Activated CD4-positive, alpha-beta T cell treated with anti-CD3 and anti-CD28 coated beads, Interleukin-2, amount 10 ng/mL, durations not matched to agents 7 days and 5 days (primary cell): Measurements from ENCODE around the gene FRK. TPM values are rescaled to one million over a fixed set of nuclear protein-coding genes. Genes with fewer than 3 reads are reported as not detected.

Experiments used
- CTCF ChIA-PET: fragments of 350-600 bp; sonication (Branson Sonifier 250); formaldehyde crosslinking; loops from one replicate; lab custom pipeline; 2021; ENCODE audit warnings: antibody characterized with exemption; lab: Charles Lee
- POLR2A ChIA-PET: fragments of 350-600 bp; sonication (Branson Sonifier 250); formaldehyde crosslinking; loops from one replicate; lab custom pipeline; 2021; ENCODE audit warnings: antibody characterized with exemption; lab: Charles Lee
- DNase-seq: peaks from one replicate; pipeline ENCODE4 v3.0.0-alpha.2; 2020
- H3K27ac Mint-ChIP-seq: one replicate; pipeline ENCODE4 v1.8.0; 2021; ENCODE audit warnings: mild to moderate bottlenecking, moderate library complexity, mixed read lengths
- H3K27me3 Mint-ChIP-seq: one replicate; pipeline ENCODE4 v1.8.0; 2021; ENCODE audit warnings: mixed read lengths
- H3K36me3 Mint-ChIP-seq: one replicate; pipeline ENCODE4 v1.8.0; 2021; ENCODE audit warnings: low read depth, mixed read lengths
- H3K4me1 Mint-ChIP-seq: one replicate; pipeline ENCODE4 v1.8.0; 2021; ENCODE audit warnings: mixed read lengths
- H3K4me3 Mint-ChIP-seq: one replicate; pipeline ENCODE4 v1.8.0; 2021; ENCODE audit warnings: mild to moderate bottlenecking, moderate library complexity, mixed read lengths
- H3K9me3 Mint-ChIP-seq: one replicate; pipeline ENCODE4 v1.8.0; 2021; ENCODE audit warnings: mixed read lengths
- total RNA-seq, 2 experiments: library from RNA; stranded (reverse); gene quantifications; one replicate each; pipeline ENCODE4 v1.2.3, GENCODE V29; 2021

FRK gene
- total RNA-seq, 2 experiments from 2014 or later, result 0.02 TPM

GRCh38 chr6:116008470-116009243 is 52.0 kb downstream of the FRK start:
- ChIA-PET POLR2A (no interaction called here), CTCF (no interaction called here)
- Mint-ChIP-seq H3K4me3 (no peak overlapping the region), H3K9me3 (no peaks in the 10 kb centered on the region), H3K27ac (no peak overlapping the region), H3K27me3 (peaks cover 3% of the 10 kb centered on the region), H3K36me3 (no peaks in the 10 kb centered on the region), H3K4me1 (no peaks in the 10 kb centered on the region)
- no peak for DNase-seq

- Mint-ChIP-seq H3K4me1 (no peaks in the 10 kb centered on the region), H3K9me3 (no peaks in the 10 kb centered on the region), H3K4me3 (no peak overlapping the region), H3K27me3 (no peaks in the 10 kb centered on the region), H3K36me3 (no peaks in the 10 kb centered on the region), H3K27ac (no peak overlapping the region)
- CTCF ChIA-PET, result no interaction called here
- no peak for DNase-seq
- POLR2A ChIA-PET, result no interaction called here
Observed at GRCh38 chr6:116004841-116005815, 55.6 kb downstream of the FRK start.

GRCh38 chr6:116003668-116004067 is 57.0 kb downstream of the FRK start:
- ChIA-PET POLR2A (no interaction called here), CTCF (no interaction called here)
- no peaks in the 10 kb centered on the region for H3K27me3 Mint-ChIP-seq
- H3K27ac Mint-ChIP-seq, result no peak overlapping the region
- no peaks in the 10 kb centered on the region for H3K4me1 Mint-ChIP-seq
- H3K36me3 Mint-ChIP-seq, result no peaks in the 10 kb centered on the region
- no peaks in the 10 kb centered on the region for H3K9me3 Mint-ChIP-seq
- DNase-seq, result no peak
- H3K4me3 Mint-ChIP-seq, result no peak overlapping the region

GRCh38 chr6:116002756-116003155 is 57.9 kb downstream of the FRK start:
- no peak overlapping the region for H3K27ac Mint-ChIP-seq
- DNase-seq, result no peak
- H3K27me3 Mint-ChIP-seq, result no peaks in the 10 kb centered on the region
- no peaks in the 10 kb centered on the region for H3K9me3 Mint-ChIP-seq
- H3K36me3 Mint-ChIP-seq, result no peaks in the 10 kb centered on the region
- no peak overlapping the region for H3K4me3 Mint-ChIP-seq
- no peaks in the 10 kb centered on the region for H3K4me1 Mint-ChIP-seq
- ChIA-PET CTCF (no interaction called here), POLR2A (no interaction called here)

GRCh38 chr6:115999235-115999634 is 61.5 kb downstream of the FRK start:
- DNase-seq, result no peak
- Mint-ChIP-seq H3K27me3 (peaks cover 6% of the 10 kb centered on the region), H3K36me3 (no peaks in the 10 kb centered on the region), H3K9me3 (no peaks in the 10 kb centered on the region), H3K27ac (no peak overlapping the region), H3K4me1 (no peaks in the 10 kb centered on the region), H3K4me3 (no peak overlapping the region)
- ChIA-PET POLR2A (no interaction called here), CTCF (no interaction called here)

- Mint-ChIP-seq H3K4me3 (no peak overlapping the region), H3K36me3 (no peaks in the 10 kb centered on the region), H3K4me1 (no peaks in the 10 kb centered on the region), H3K27ac (no peak overlapping the region), H3K27me3 (peaks cover 6% of the 10 kb centered on the region), H3K9me3 (no peaks in the 10 kb centered on the region)
- ChIA-PET CTCF (no interaction called here), POLR2A (no interaction called here)
- no peak for DNase-seq
Observed at GRCh38 chr6:115997990-115998585, 62.6 kb downstream of the FRK start.

DNA sequence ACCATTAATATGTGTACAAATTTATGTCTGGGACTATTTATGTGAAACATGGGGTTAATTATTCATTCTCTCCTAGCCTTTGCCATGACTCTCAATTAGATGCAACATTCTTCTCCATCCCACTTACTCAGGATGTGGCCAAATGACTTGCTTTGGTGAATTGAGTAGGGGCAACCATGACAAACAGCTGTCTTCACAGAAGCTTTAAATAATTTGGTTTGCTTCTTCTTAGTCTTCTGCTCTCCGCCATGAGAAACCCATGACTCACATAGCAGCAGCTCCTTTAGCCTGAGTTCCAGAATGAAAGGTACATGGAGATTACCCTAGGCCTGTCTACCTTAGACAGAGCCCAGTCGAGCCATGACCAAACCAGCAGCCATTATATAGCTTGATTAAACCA is 74.7 kb downstream of the FRK start:
- Mint-ChIP-seq H3K4me3 (no peak overlapping the region), H3K27me3 (peaks cover 2% of the 10 kb centered on the region), H3K36me3 (no peaks in the 10 kb centered on the region), H3K4me1 (no peaks in the 10 kb centered on the region), H3K27ac (no peak overlapping the region), H3K9me3 (no peaks in the 10 kb centered on the region)
- ChIA-PET CTCF (no interaction called here), POLR2A (no interaction called here)
- no peak for DNase-seq

GRCh38 chr6:115984809-115985208 is 75.9 kb downstream of the FRK start:
- Mint-ChIP-seq H3K27me3 (peaks cover 2% of the 10 kb centered on the region), H3K36me3 (no peaks in the 10 kb centered on the region), H3K4me3 (no peak overlapping the region), H3K9me3 (no peaks in the 10 kb centered on the region), H3K27ac (no peak overlapping the region), H3K4me1 (no peaks in the 10 kb centered on the region)
- CTCF ChIA-PET, result no interaction called here
- no peak for DNase-seq
- POLR2A ChIA-PET, result no interaction called here

- H3K4me1 Mint-ChIP-seq, result no peaks in the 10 kb centered on the region
- peaks cover 2% of the 10 kb centered on the region for H3K27me3 Mint-ChIP-seq
- no peak overlapping the region for H3K27ac Mint-ChIP-seq
- no peaks in the 10 kb centered on the region for H3K9me3 Mint-ChIP-seq
- POLR2A ChIA-PET, result no interaction called here
- CTCF ChIA-PET, result no interaction called here
- DNase-seq, result no peak
- no peak overlapping the region for H3K4me3 Mint-ChIP-seq
- H3K36me3 Mint-ChIP-seq, result no peaks in the 10 kb centered on the region
Observed at GRCh38 chr6:115983998-115984397, 76.7 kb downstream of the FRK start.

GRCh38 chr6:115982453-115982852 is 78.2 kb downstream of the FRK start:
- CTCF ChIA-PET, result no interaction called here
- Mint-ChIP-seq H3K4me1 (no peaks in the 10 kb centered on the region), H3K27me3 (peaks cover 2% of the 10 kb centered on the region), H3K36me3 (no peaks in the 10 kb centered on the region), H3K9me3 (no peaks in the 10 kb centered on the region), H3K4me3 (no peak overlapping the region), H3K27ac (no peak overlapping the region)
- no peak for DNase-seq
- POLR2A ChIA-PET, result no interaction called here

- POLR2A ChIA-PET, result no interaction called here
- DNase-seq, result no peak
- Mint-ChIP-seq H3K36me3 (no peaks in the 10 kb centered on the region), H3K27ac (no peak overlapping the region), H3K4me1 (no peaks in the 10 kb centered on the region), H3K27me3 (peaks cover 2% of the 10 kb centered on the region), H3K9me3 (no peaks in the 10 kb centered on the region), H3K4me3 (no peak overlapping the region)
- CTCF ChIA-PET, result no interaction called here
Observed at GRCh38 chr6:115977220-115977619, 83.5 kb downstream of the FRK start.

DNA sequence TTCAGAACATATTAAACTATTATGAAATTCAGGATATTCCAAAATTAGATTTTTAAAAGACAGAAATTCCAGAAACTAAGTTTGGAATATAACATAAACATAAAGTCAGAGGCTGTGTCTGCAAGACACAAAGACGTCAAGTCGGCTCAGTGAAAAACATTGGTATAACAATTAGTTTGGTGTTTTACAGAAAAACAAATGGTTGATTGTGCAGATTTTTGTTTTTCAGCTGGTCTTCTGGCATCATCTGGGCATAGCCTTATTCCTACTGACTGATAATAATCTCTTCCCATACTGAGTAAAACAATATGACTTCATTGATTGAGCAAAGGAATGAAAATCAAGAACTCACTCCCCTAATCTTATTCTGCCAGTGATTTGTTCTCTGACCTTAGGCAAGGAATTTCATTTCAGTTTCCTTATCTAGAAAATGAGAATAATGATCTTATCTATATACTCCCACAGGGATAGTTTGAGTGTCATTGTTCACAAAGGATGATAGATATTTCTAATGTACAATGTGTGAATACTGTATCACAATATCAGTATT is 84.3 kb downstream of the FRK start:
- no peaks in the 10 kb centered on the region for H3K4me1 Mint-ChIP-seq
- H3K36me3 Mint-ChIP-seq, result no peaks in the 10 kb centered on the region
- H3K4me3 Mint-ChIP-seq, result no peak overlapping the region
- H3K27me3 Mint-ChIP-seq, result no peaks in the 10 kb centered on the region
- H3K27ac Mint-ChIP-seq, result no peak overlapping the region
- POLR2A ChIA-PET, result no interaction called here
- no peak for DNase-seq
- no peaks in the 10 kb centered on the region for H3K9me3 Mint-ChIP-seq
- CTCF ChIA-PET, result no interaction called here

DNA sequence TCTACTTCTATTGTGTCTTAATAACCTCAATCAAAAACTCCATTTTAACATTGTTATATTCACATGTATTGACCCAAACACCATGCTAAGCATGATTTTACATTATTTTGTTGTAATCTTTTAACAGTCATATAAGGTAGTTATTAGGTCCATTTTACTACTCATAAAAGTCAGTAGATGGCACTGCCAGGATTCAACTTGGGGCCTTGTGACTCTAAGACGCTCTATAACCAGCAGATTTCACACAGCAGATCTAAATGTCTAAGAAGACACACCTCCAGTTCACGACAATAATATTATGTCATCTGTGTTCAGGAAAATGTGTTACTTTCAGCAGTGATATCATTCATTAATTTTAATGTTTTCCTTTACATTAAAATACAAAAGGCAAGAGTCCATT is 88.0 kb downstream of the FRK start:
- Mint-ChIP-seq H3K27me3 (no peaks in the 10 kb centered on the region), H3K27ac (no peak overlapping the region), H3K36me3 (no peaks in the 10 kb centered on the region), H3K4me3 (no peak overlapping the region), H3K9me3 (no peaks in the 10 kb centered on the region), H3K4me1 (no peaks in the 10 kb centered on the region)
- ChIA-PET POLR2A (no interaction called here), CTCF (no interaction called here)
- no peak for DNase-seq
